ENCODE results near the gene DGKI. TPM values are rescaled to one million over a fixed set of nuclear protein-coding genes. Genes with fewer than 3 reads are reported as not detected.

Gene DGKI
- total RNA-seq, 4 donors from 2014 or later = 0.02 to 1.8 (median 0.07) TPM; not detected in 1

DNA sequence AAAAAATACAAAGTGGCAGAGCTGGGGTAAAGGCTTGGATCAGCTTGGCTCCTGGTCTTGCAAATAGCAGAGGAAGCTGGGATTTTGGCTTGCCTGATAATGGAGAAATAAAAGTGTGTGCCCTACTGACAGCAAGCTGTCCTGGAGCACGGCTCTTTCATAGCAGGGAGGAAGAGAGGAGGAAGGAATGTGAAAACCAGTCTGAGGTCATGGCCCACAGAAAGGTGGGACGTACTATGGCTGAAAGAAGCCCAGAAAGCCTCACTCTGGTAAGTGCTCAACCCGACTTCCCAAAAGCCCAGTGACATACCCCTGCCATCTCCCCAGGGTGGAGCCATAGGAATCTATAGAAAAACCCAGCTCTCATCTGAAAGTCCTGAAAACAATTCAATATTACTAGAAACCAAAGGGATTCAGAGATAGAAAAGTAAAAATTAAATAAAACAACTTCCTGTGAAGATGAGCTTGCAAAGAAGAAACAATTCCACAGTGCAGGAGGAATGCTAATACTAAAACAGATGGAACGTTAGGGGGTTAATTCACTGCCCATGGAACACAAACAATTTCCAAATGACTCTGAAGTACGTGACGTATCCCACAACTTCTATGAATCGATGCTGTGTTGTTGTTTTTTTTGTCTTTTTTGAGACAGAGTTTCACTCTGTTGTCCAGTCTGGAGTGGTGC, 256.6 kb downstream of the DGKI start:
- intact Hi-C loops (cut with DNase I; ENCODE audit: low total_unique reads) = no loop called here
- TF ChIP-seq, protein P1, sequence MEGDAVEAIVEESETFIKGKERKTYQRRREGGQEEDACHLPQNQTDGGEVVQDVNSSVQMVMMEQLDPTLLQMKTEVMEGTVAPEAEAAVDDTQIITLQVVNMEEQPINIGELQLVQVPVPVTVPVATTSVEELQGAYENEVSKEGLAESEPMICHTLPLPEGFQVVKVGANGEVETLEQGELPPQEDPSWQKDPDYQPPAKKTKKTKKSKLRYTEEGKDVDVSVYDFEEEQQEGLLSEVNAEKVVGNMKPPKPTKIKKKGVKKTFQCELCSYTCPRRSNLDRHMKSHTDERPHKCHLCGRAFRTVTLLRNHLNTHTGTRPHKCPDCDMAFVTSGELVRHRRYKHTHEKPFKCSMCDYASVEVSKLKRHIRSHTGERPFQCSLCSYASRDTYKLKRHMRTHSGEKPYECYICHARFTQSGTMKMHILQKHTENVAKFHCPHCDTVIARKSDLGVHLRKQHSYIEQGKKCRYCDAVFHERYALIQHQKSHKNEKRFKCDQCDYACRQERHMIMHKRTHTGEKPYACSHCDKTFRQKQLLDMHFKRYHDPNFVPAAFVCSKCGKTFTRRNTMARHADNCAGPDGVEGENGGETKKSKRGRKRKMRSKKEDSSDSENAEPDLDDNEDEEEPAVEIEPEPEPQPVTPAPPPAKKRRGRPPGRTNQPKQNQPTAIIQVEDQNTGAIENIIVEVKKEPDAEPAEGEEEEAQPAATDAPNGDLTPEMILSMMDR (IDR thresholded peaks at IDR 0.05 in 4 of 5, conservative IDR thresholded peaks at IDR 0.05 in 1 of 5) = no peak
- TF ChIP-seq POLR2A (IDR thresholded peaks at IDR 0.05) = no peak
- Histone ChIP-seq H3K27me3 (no peaks in the 10 kb centered on the region), H3K4me1 (no peaks in the 10 kb centered on the region), H3K36me3 (no peaks in the 10 kb centered on the region), H3K27ac (no peak overlapping the region), H3K9me3 (no peaks in the 10 kb centered on the region), H3K4me3 (no peak overlapping the region)
- ATAC-seq (no peak), DNase-seq (no peak)
- in situ Hi-C loops (cut with MboI; ENCODE audit: low sequenced_read_pairs in 4 of 4) = no loop called here

DNA sequence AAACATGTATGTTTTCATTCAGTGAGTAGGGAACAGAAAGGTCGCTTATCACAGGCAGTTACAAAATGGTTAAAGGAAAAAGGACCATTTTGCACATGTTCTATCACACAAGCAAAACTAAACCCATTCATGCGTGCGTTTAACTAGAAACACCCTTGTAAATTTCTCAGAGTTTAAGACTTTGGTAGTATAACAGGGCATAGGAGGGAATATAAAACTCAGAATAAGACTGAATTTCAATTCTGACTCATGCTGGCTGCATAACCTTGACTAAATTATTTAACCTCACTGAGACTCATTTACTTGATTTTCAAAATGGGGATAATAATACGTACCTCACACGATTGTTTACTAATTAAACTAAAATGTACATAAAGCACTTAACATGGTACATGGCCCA, 259.4 kb downstream of the DGKI start:
- Histone ChIP-seq H3K27ac (no peak overlapping the region), H3K27me3 (no peaks in the 10 kb centered on the region), H3K4me1 (no peaks in the 10 kb centered on the region), H3K9me3 (no peaks in the 10 kb centered on the region), H3K4me3 (no peak overlapping the region), H3K36me3 (no peaks in the 10 kb centered on the region)
- TF ChIP-seq, protein P1 (IDR thresholded peaks at IDR 0.05 in 4 of 5, conservative IDR thresholded peaks at IDR 0.05 in 1 of 5) = no peak
- TF ChIP-seq POLR2A (IDR thresholded peaks at IDR 0.05) = no peak
- DNase-seq (no peak), ATAC-seq (no peak)
- intact Hi-C loops (cut with DNase I; ENCODE audit: low total_unique reads) (no loop called here), in situ Hi-C loops (cut with MboI; ENCODE audit: low sequenced_read_pairs in 4 of 4) (no loop called here)

DNA sequence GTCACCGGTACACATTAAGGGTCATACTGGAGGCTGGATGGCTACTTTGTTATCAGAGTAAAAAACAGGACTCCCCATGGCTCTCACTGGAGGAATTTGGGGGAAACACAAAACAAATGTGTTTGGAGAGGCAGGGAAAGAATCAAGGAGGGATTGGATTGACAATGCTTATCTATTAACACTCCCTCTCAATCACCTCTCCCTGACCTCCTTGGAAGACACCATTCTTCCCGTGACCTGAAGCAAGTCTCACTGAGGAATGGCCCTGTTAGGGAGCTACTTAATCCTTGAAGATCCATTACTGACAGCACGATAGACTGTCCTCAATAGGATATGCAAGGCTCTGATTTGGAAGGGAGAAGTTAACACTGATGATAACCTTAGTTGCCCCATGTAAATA, 261.2 kb downstream of the DGKI start:
- Histone ChIP-seq H3K27ac (no peak overlapping the region), H3K27me3 (no peaks in the 10 kb centered on the region), H3K36me3 (no peaks in the 10 kb centered on the region), H3K9me3 (no peaks in the 10 kb centered on the region), H3K4me3 (no peak overlapping the region), H3K4me1 (no peaks in the 10 kb centered on the region)
- TF ChIP-seq, protein P1 (IDR thresholded peaks at IDR 0.05 in 4 of 5, conservative IDR thresholded peaks at IDR 0.05 in 1 of 5) = no peak
- TF ChIP-seq POLR2A (IDR thresholded peaks at IDR 0.05) = no peak
- intact Hi-C loops (cut with DNase I; ENCODE audit: low total_unique reads) (no loop called here), in situ Hi-C loops (cut with MboI; ENCODE audit: low sequenced_read_pairs in 4 of 4) (no loop called here)
- DNase-seq (no peak), ATAC-seq (no peak)

DNA sequence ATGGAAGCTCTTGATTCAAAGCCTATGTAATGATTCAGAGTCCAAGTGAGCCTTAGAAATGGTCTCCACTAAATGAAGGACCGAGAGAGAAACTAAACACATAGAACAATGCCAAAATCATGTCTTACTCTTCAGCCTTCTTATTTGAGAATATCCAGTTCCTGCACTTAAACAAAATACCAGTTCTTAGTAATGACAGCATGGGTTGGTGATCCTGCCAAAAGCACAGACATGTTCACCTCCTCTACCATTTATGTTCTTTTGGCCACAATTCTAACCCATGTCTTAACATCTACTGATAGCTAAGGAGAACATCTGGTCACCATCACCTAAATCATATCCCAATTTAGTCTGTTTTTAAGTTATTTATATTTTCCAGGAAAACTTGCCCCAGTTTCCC, 263.6 kb downstream of the DGKI start:
- H3K27me3 ChIP-seq = no peaks in the 10 kb centered on the region
- H3K36me3 ChIP-seq = no peaks in the 10 kb centered on the region
- H3K27ac ChIP-seq = no peak overlapping the region
- H3K4me3 ChIP-seq = no peak overlapping the region
- in situ Hi-C loops (cut with MboI; ENCODE audit: low sequenced_read_pairs in 4 of 4) = no loop called here
- intact Hi-C loops (cut with DNase I; ENCODE audit: low total_unique reads) = no loop called here
- no peak for TF ChIP-seq POLR2A (IDR thresholded peaks at IDR 0.05)
- TF ChIP-seq, protein P1 (IDR thresholded peaks at IDR 0.05 in 4 of 5, conservative IDR thresholded peaks at IDR 0.05 in 1 of 5) = no peak
- no peaks in the 10 kb centered on the region for H3K4me1 ChIP-seq
- no peaks in the 10 kb centered on the region for H3K9me3 ChIP-seq
- ATAC-seq (no peak), DNase-seq (no peak)
